Activated CD8-positive, alpha-beta memory T cell treated with anti-CD3 and anti-CD28 coated beads for 24 hours (primary cell): ENCODE measurements around the gene IL4I1.

ENCODE experiments used
- DNase-seq: peaks from one replicate; pipeline ENCODE4 v3.0.0-alpha.2; 2020

Gene IL4I1

GRCh38 chr19:49861541-49862378, 34.9 kb downstream of the IL4I1 start:
- DNase-seq, result no peak

- DNase-seq, result no peak
These were observed 35.6 kb downstream of the IL4I1 start for GRCh38 chr19:49861107-49861506.

- DNase-seq, result no peak
These were observed 36.2 kb downstream of the IL4I1 start for GRCh38 chr19:49860336-49861102.

- DNase-seq, result no peak
These were observed 36.9 kb downstream of the IL4I1 start for GRCh38 chr19:49859682-49860335.

GRCh38 chr19:49858088-49858985, 38.4 kb downstream of the IL4I1 start:
- no peak for DNase-seq

- DNase-seq, result no peak
These were observed 38.9 kb downstream of the IL4I1 start for GRCh38 chr19:49857838-49858087.

GRCh38 chr19:49857061-49857837, 39.4 kb downstream of the IL4I1 start:
- no peak for DNase-seq

GRCh38 chr19:49856574-49857021, 40.1 kb downstream of the IL4I1 start:
- no peak for DNase-seq

- DNase-seq, result no peak
These were observed 40.8 kb downstream of the IL4I1 start for GRCh38 chr19:49855676-49856573.

- DNase-seq, result no peak
These were observed 41.4 kb downstream of the IL4I1 start for GRCh38 chr19:49855277-49855675.

- peak; percentile 62 for DNase-seq
These were observed 42.1 kb downstream of the IL4I1 start for GRCh38 chr19:49854378-49855263.

GRCh38 chr19:49853852-49854377, 42.8 kb downstream of the IL4I1 start:
- no peak for DNase-seq

- no peak for DNase-seq
These were observed 44.0 kb downstream of the IL4I1 start for GRCh38 chr19:49852631-49853126.

- peak; percentile 66 for DNase-seq
These were observed 45.0 kb downstream of the IL4I1 start for GRCh38 chr19:49851456-49852259.

GRCh38 chr19:49850487-49851342, 46.0 kb downstream of the IL4I1 start, which contains the start of gene PTOV1:
TSS of gene PTOV1 (plus strand) at chr19:49851159.
- peak; percentile 97 for DNase-seq

GRCh38 chr19:49850221-49850486, 46.5 kb downstream of the IL4I1 start:
- DNase-seq, result no peak

GRCh38 chr19:49849433-49850220, 47.1 kb downstream of the IL4I1 start:
- no peak for DNase-seq
